Spinal cord (tissue), 10 donors: ENCODE data around the gene ACADVL. TPM values are rescaled to one million over a fixed set of nuclear protein-coding genes. Genes with fewer than 3 reads are reported as not detected.
A peak's percentile ranks its signal among the peaks of the same experiment; 100 is the strongest.
"Not testable (repeated sequence)": the region's sequence is repeated elsewhere in the genome, so short reads cannot be mapped to it uniquely, and the experiment has no call there.

Experiments used
- DNase-seq, 6 donors: peaks; one replicate each; pipeline versions ENCODE4 v3.0.0 to v3.0.0-alpha.2; 2013 to 2015; ENCODE audit warnings: low spot score in 6 of 6, low read depth in 4 of 6
- H3K27ac ChIP-seq: one replicate; pipeline ENCODE4 v1.5.1; 2013; ENCODE audit warnings: low read depth, low read length, control low read depth
- H3K27me3 ChIP-seq: one replicate; pipeline ENCODE4 v1.6.1; 2013; ENCODE audit warnings: low read length; ENCODE audit not compliant: control insufficient read depth, insufficient read depth
- H3K36me3 ChIP-seq: one replicate; pipeline ENCODE4 v1.6.1; 2013; ENCODE audit warnings: low read length; ENCODE audit not compliant: control insufficient read depth, insufficient read depth
- H3K4me1 ChIP-seq: one replicate; pipeline ENCODE4 v1.6.1; 2013; ENCODE audit warnings: low read length; ENCODE audit not compliant: control insufficient read depth, insufficient read depth
- H3K4me3 ChIP-seq: one replicate; pipeline ENCODE4 v1.5.1; 2013; ENCODE audit warnings: low read depth, low read length, control low read depth
- H3K9me3 ChIP-seq: one replicate; pipeline ENCODE4 v1.6.1; 2013; ENCODE audit warnings: low read length; ENCODE audit not compliant: control insufficient read depth, insufficient read depth
- WGBS: methylation state at CpG from one replicate; pipeline ENCODE4 v1.1.5; 2013; ENCODE audit warnings: missing lambda C conversion rate; ENCODE audit not compliant: insufficient coverage; 5-methylcytosine and 5-hydroxymethylcytosine counted together
- polyA plus RNA-seq, 2 donors: library from polyadenylated mRNA; unstranded; fragments of 120-200 nt; gene quantifications; one replicate each; pipeline ENCODE4 v1.2.1, GENCODE V29; 2013; ENCODE audit not compliant: insufficient read length in 2 of 2
- total RNA-seq, 2 donors: library from RNA; depleted of rRNA in 1 of 2; stranded (reverse); fragments of 120-200 nt in 1 of 2; fragments of >200 nt in 1 of 2; gene quantifications; one replicate each; pipeline versions ENCODE4 v1.2.3 to v1.2.4, GENCODE V29; 2013 to 2014
- donor health status: healthy.

Gene ACADVL
- total and polyA plus RNA-seq, 4 donors = 131 to 478 (median 418) TPM

- Histone ChIP-seq H3K27ac (peak overlapping the region; percentile 61), H3K4me3 (peak overlapping the region; percentile 57), H3K4me1 (peaks cover 34% of the 10 kb centered on the region), H3K9me3 (no peaks in the 10 kb centered on the region), H3K36me3 (peaks cover 19% of the 10 kb centered on the region), H3K27me3 (peaks cover 2% of the 10 kb centered on the region)
- WGBS = 0% methylated on average over 10 of the region's 31 CpGs
- DNase-seq = peak; percentile 73 to 98 (median 84)
These were observed 42.4 kb upstream of the ACADVL start for GRCh38 chr17:7177191-7177953.

DNA sequence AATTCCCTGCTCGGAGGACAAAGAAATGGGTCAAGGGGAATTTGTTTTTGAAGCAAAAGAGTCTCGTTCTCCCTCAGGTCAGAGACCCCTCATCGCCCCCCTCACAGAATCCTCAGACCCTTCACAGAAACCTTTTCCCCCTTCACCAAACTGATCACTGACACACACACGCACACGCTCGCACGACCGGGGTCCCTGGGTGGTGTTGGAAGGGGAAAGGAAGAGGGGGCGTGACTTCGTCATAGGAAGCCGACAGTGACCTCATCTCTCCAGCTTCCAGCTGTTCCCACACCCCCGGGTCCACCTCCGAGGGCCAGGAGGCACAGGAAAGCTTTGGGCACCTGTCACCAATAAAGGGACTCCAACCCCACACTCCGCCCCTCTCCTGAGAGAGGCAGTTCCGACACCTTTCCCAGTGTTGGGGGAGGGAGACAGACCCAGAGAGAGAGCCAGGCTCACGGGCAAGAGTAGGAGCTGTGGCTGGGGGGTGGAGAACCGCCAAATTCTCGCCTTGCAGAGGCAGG is 41.7 kb upstream of the ACADVL start:
- peak in 3 of 6 donors; percentile 26 to 88 (median 69) for DNase-seq
- no peaks in the 10 kb centered on the region for H3K9me3 ChIP-seq
- H3K4me3 ChIP-seq = peak overlapping the region; percentile 57
- H3K4me1 ChIP-seq = peaks cover 34% of the 10 kb centered on the region
- H3K36me3 ChIP-seq = peaks cover 19% of the 10 kb centered on the region
- 21% methylated on average over 3 of the region's 18 CpGs for WGBS
- H3K27ac ChIP-seq = peak overlapping the region; percentile 61
- peaks cover 2% of the 10 kb centered on the region for H3K27me3 ChIP-seq

- Histone ChIP-seq H3K4me3 (no peak overlapping the region), H3K9me3 (no peaks in the 10 kb centered on the region), H3K36me3 (peaks cover 12% of the 10 kb centered on the region), H3K27me3 (peaks cover 2% of the 10 kb centered on the region), H3K27ac (no peak overlapping the region), H3K4me1 (peaks cover 30% of the 10 kb centered on the region)
- no peak for DNase-seq
- 83% methylated on average over 10 of the region's 11 CpGs for WGBS
These were observed 40.8 kb upstream of the ACADVL start for GRCh38 chr17:7178973-7179316.

DNA sequence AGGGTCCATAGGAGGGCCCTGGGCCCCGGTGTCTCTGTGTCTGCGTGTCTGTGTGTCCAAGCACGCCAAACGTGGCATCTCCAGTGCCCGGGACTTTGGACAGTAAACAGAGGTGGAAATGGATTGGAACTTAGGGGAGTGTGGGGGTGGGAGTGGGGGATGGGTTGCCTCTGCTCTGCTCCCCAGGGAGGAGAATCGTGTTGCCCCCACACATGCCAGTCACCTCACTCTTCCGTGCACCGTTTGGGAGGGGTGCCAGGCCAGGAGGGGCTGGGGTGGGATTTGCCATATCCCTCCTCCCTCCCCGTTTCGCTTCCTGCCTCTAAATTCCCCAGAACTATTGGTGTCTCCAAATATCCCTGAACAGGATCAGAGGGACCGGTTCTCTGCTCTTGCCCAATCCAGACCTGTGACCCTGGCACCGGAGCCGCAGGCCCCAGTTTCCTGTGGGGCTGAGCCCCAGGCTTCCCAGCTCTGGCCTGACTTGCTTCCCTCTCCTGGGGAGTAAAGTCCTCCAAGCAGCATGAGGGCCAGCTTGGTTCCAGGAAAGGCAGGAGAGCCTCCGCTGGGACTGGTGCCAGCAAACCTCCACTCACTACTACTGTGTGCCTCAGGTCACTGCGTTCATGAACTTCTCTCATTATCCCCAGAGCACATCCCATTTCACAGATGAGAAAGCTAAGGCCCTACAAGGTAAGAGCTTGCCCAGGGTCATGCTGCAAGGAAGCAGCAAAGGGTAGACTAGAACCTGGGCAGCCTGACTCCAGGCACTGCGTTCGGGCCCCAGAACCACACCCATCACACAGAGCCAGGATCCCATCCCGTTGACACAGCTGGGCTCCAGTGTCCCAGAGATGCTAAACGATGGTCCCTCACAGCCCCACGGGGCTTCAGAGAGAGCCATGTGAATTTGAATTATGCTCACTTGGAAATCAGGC is 40.2 kb upstream of the ACADVL start, which contains the start of gene ASGR1:
Gene ASGR1, minus strand, starts transcription at position 54 of the 938 bp plus-strand sequence. CDS start 807 bp downstream, outside the sequence.
- no peak within 1 kb of the TSS for H3K27ac ChIP-seq
- peaks cover 2% of the 10 kb centered on the region for H3K27me3 ChIP-seq
- WGBS = 70% methylated on average over 17 of the region's 20 CpGs
- H3K4me3 ChIP-seq = peak within 1 kb of the TSS; percentile 57
- peaks cover 6% of the 10 kb centered on the region for H3K36me3 ChIP-seq
- no peak for DNase-seq
- peaks cover 28% of the 10 kb centered on the region for H3K4me1 ChIP-seq
- no peaks in the 10 kb centered on the region for H3K9me3 ChIP-seq

GRCh38 chr17:7182101-7182500 is 37.6 kb upstream of the ACADVL start:
- H3K27ac ChIP-seq, H3K27me3 ChIP-seq, H3K4me3 ChIP-seq, DNase-seq, H3K9me3 ChIP-seq: not testable (repeated sequence)
- Histone ChIP-seq H3K36me3 (peaks cover 15% of the 10 kb centered on the region), H3K4me1 (peaks cover 20% of the 10 kb centered on the region)
- 100% methylated on average over 1 of the region's 2 CpGs for WGBS

DNA sequence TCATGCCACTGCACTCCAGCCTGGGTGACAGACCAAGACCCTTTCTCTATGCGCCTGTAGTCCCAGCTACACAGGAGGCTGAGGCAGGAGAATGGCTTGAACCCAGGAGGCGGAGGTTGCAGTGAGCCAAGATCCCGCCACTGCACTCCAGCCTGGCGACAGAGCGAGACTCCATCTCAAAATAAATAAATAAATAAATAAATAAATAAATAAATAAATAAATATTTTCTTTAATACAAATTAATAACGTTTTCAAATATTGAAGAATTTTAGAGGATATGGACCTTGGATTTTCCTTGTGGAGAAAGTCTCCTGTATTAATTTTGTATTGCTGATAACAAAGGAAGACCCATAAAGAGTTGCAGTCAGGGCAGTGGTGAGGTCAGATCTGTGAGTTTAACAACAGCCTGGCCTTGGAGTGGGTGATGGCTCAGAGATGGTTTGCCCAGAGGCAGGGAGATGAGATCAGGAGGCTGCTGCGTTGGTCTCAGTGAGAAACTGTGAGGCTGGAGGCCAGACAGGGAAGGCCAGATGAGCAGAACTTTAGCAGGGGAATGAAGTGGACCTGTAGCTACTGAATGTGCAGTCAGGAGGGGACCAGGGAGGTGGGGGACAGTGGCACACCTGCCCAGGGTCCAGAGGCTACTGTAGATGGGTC is 36.2 kb upstream of the ACADVL start:
- no peak overlapping the region for H3K4me3 ChIP-seq
- 57% methylated on average over 1 of the region's 7 CpGs for WGBS
- H3K9me3 ChIP-seq = no peaks in the 10 kb centered on the region
- peaks cover 15% of the 10 kb centered on the region for H3K36me3 ChIP-seq
- no peak overlapping the region for H3K27ac ChIP-seq
- H3K4me1 ChIP-seq = peaks cover 6% of the 10 kb centered on the region
- no peaks in the 10 kb centered on the region for H3K27me3 ChIP-seq
- no peak for DNase-seq

- Histone ChIP-seq H3K9me3 (no peaks in the 10 kb centered on the region), H3K4me3 (no peak overlapping the region), H3K36me3 (peaks cover 17% of the 10 kb centered on the region), H3K27ac (no peak overlapping the region), H3K27me3 (no peaks in the 10 kb centered on the region), H3K4me1 (peaks cover 6% of the 10 kb centered on the region)
- 77% methylated on average over 9 of the region's 14 CpGs for WGBS
- DNase-seq = peak in 1 of 6 donors; percentile 54
These were observed 35.6 kb upstream of the ACADVL start for GRCh38 chr17:7184091-7184488.

- Histone ChIP-seq H3K9me3 (no peaks in the 10 kb centered on the region), H3K4me3 (no peak overlapping the region), H3K27ac (no peak overlapping the region), H3K4me1 (peaks cover 6% of the 10 kb centered on the region), H3K36me3 (peaks cover 22% of the 10 kb centered on the region), H3K27me3 (no peaks in the 10 kb centered on the region)
- WGBS = 92% methylated on average over 2 of the region's 6 CpGs
- no peak for DNase-seq
These were observed 35.1 kb upstream of the ACADVL start for GRCh38 chr17:7184647-7185046.

DNA sequence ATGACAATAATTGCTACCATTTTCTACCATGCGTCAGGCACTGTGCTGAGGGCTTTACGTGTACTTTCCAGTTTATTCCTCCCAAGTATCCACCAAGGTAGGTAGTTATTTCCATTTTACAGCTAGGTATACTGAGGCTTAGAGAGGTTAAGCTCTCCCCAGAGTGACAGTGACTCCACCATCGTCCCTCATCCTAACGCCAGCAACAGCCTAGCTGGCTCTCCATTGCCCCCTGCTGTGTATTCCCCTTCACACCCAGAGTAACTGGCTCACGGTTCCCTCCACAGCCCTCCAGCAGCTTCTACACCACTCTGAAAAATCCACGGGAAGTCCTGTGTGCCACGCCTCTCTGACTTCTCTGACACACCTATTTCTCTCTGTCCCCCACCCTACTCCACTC is 33.5 kb upstream of the ACADVL start:
- no peak for DNase-seq
- Histone ChIP-seq H3K36me3 (peaks cover 36% of the 10 kb centered on the region), H3K4me3 (no peak overlapping the region), H3K4me1 (peaks cover 6% of the 10 kb centered on the region), H3K9me3 (no peaks in the 10 kb centered on the region), H3K27me3 (no peaks in the 10 kb centered on the region), H3K27ac (no peak overlapping the region)
- 62% methylated on average over 5 of the region's 7 CpGs for WGBS
